Liver (tissue), 9 donors: ENCODE results near the gene MAPK1. TPM values are rescaled to one million over a fixed set of nuclear protein-coding genes. Genes with fewer than 3 reads are reported as not detected.

Experiments used
- DNase-seq: peaks from one replicate; pipeline ENCODE4 v3.0.0-alpha.2; 2017; ENCODE audit warnings: low spot score
- H3K27ac ChIP-seq, 2 donors: one replicate each; pipeline ENCODE4 v1.7.0; 2013; ENCODE audit warnings: inconsistent platforms in 2 of 2, low read length in 2 of 2, control low read depth in 1 of 2, low read depth in 1 of 2, mild to moderate bottlenecking in 1 of 2
- H3K27me3 ChIP-seq, 4 donors: one replicate each; pipeline versions ENCODE4 v1.6.1 to v1.7.0; 2013; ENCODE audit warnings: low read length in 3 of 4, inconsistent platforms in 1 of 4, mild to moderate bottlenecking in 1 of 4, moderate library complexity in 1 of 4; ENCODE audit not compliant: control insufficient read depth in 4 of 4, insufficient read depth in 4 of 4
- H3K36me3 ChIP-seq, 4 donors: one replicate each; pipeline versions ENCODE4 v1.6.1 to v1.7.0; 2013; ENCODE audit warnings: low read length in 3 of 4, mild to moderate bottlenecking in 3 of 4, low read depth in 1 of 4, moderate library complexity in 1 of 4; ENCODE audit not compliant: control insufficient read depth in 4 of 4, insufficient read depth in 3 of 4
- H3K4me1 ChIP-seq, 4 donors: one replicate each; pipeline versions ENCODE4 v1.6.1 to v1.7.0; 2013; ENCODE audit warnings: low read length in 3 of 4, mild to moderate bottlenecking in 3 of 4, moderate library complexity in 1 of 4; ENCODE audit not compliant: control insufficient read depth in 4 of 4, insufficient read depth in 4 of 4
- H3K4me3 ChIP-seq, 3 donors: one replicate each; pipeline versions ENCODE4 v1.6.1 to v1.7.0; 2013; ENCODE audit warnings: low read length in 3 of 3, control low read depth in 1 of 3, low read depth in 1 of 3, mild to moderate bottlenecking in 1 of 3
- H3K9ac ChIP-seq, 2 donors: one replicate each; pipeline ENCODE4 v1.7.0; 2013; ENCODE audit warnings: low read length in 2 of 2, mild to moderate bottlenecking in 2 of 2, moderate library complexity in 2 of 2, control low read depth in 1 of 2, low read depth in 1 of 2
- H3K9me3 ChIP-seq, 4 donors: one replicate each; pipeline versions ENCODE4 v1.6.1 to v1.7.0; 2013; ENCODE audit warnings: low read length in 3 of 4; ENCODE audit not compliant: control insufficient read depth in 4 of 4
- CTCF ChIP-seq: fragments of 150-350 bp; IDR thresholded peaks from 2 replicates; pipeline ENCODE4 v1.5.1; 2017; ENCODE audit warnings: improper control_type of control experiment, low read depth, low read length; ENCODE audit not compliant: missing input control
- EGR1 ChIP-seq, 2 donors: IDR thresholded peaks; 2 replicates each; pipeline ENCODE4 v1.6.1; 2016 to 2018; ENCODE audit warnings: antibody characterized with exemption in 2 of 2, low read depth in 2 of 2
- HNF4A ChIP-seq, 2 donors: conservative IDR thresholded peaks; 2 replicates each; pipeline ENCODE4 v1.6.1; 2016; ENCODE audit warnings: antibody characterized with exemption in 2 of 2, mild to moderate bottlenecking in 2 of 2
- HNF4G ChIP-seq: IDR thresholded peaks from 2 replicates; pipeline ENCODE4 v1.6.1; 2016; ENCODE audit warnings: antibody characterized with exemption
- JUND ChIP-seq, 2 donors: IDR thresholded peaks; 2 replicates each; pipeline ENCODE4 v1.6.1; 2016; ENCODE audit warnings: antibody characterized with exemption in 2 of 2
- MAX ChIP-seq: IDR thresholded peaks from 2 replicates; pipeline ENCODE4 v1.6.1; 2016; ENCODE audit warnings: antibody characterized with exemption
- REST ChIP-seq: IDR thresholded peaks from 2 replicates; pipeline ENCODE4 v1.6.1; 2016; ENCODE audit warnings: antibody characterized with exemption, mild to moderate bottlenecking
- RXRA ChIP-seq, 2 donors: IDR thresholded peaks; 2 replicates each; pipeline ENCODE4 v1.6.1; 2017 to 2018; ENCODE audit warnings: antibody characterized with exemption in 2 of 2, mild to moderate bottlenecking in 1 of 2
- SP1 ChIP-seq: IDR thresholded peaks from 2 replicates; pipeline ENCODE4 v1.6.1; 2018; ENCODE audit warnings: antibody characterized with exemption, mild to moderate bottlenecking
- TAF1 ChIP-seq: conservative IDR thresholded peaks from 2 replicates; pipeline ENCODE4 v1.6.1; 2016; ENCODE audit warnings: antibody characterized with exemption, mild to moderate bottlenecking
- ZBTB33 ChIP-seq: IDR thresholded peaks from 2 replicates; pipeline ENCODE4 v1.6.1; 2016; ENCODE audit warnings: antibody characterized with exemption
- WGBS: extraction: QIAGEN DNeasy Blood & Tissue Kit; methylation state at CpG from one replicate; pipeline ENCODE4 v1.1.7; 2013; 5-methylcytosine and 5-hydroxymethylcytosine counted together
- polyA plus RNA-seq, 2 donors: library from polyadenylated mRNA; stranded (reverse) in 1 of 2; unstranded in 1 of 2; fragments of 200-250 nt in 1 of 2; fragments of >200 nt in 1 of 2; fragmentation: Nextera tagmentation in 1 of 2; extraction: Ambion mirVana in 1 of 2; gene quantifications; one replicate each; pipeline versions ENCODE4 v1.2.1 to v1.2.3, GENCODE V29; 2013 to 2015
- total RNA-seq, 2 donors: library from RNA; depleted of rRNA; stranded (reverse); fragments of >200 nt; gene quantifications; one replicate each; pipeline ENCODE4 v1.2.3, GENCODE V29; 2014
- TF ChIP-seq, protein P1 (sequence below): IDR thresholded peaks from 2 replicates; pipeline ENCODE4 v1.6.1; 2016; ENCODE audit warnings: antibody characterized with exemption
- donor health status: healthy.
- donor health status: healthy.
- donor health status: healthy.
- donor health status: healthy.
- donor health status: healthy.

The MAPK1 gene
- total and polyA plus RNA-seq, 4 donors, result 8.3 to 31.8 (median 22.8) TPM

DNA sequence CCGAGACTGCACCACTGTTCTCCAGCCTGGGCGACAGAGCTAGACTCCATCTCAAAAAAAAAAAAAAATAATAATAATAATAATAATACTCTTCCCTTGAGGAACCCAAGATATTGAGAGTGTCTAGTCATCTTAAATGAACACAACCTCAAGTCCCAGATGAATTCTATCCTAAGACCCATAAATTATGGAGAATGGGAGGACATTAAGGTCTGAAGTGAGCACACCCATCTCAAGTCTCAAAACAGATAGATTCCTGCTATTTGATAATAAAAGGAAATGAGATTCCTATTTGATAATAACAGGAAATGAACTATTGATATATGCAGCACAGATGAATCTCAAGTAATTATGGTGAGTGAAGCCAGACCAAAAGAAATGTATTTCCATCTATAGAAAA lies 51.5 kb downstream of the MAPK1 start:
- H3K9ac ChIP-seq, result no peak overlapping the region
- no peak overlapping the region for H3K4me3 ChIP-seq
- H3K36me3 ChIP-seq, result no peaks in the 10 kb centered on the region
- no peak for DNase-seq
- H3K9me3 ChIP-seq, result no peaks in the 10 kb centered on the region
- peaks cover 3 to 6% (median 3%) of the 10 kb centered on the region in 4 donors for H3K4me1 ChIP-seq
- TF ChIP-seq SP1, result no peak
- no peak for TF ChIP-seq ZBTB33
- no peak for TF ChIP-seq JUND (IDR thresholded peaks at IDR 0.05)
- no peak for TF ChIP-seq TAF1
- TF ChIP-seq REST, result no peak
- TF ChIP-seq EGR1 (IDR thresholded peaks at IDR 0.05; ENCODE audit: low read depth in 2 of 2), result no peak
- TF ChIP-seq RXRA (IDR thresholded peaks at IDR 0.05), result no peak
- no peak for TF ChIP-seq CTCF
- no peak for TF ChIP-seq HNF4A (conservative IDR thresholded peaks at IDR 0.05)
- TF ChIP-seq HNF4G, result no peak
- H3K27me3 ChIP-seq, result no peaks in the 10 kb centered on the region
- H3K27ac ChIP-seq, result peak overlapping the region; percentile 42 to 65
- WGBS, result 98% methylated on average over 2 of the region's 2 CpGs

- Histone ChIP-seq H3K9ac (no peak overlapping the region), H3K27ac (no peak overlapping the region), H3K4me1 (peaks cover 3 to 6% (median 3%) of the 10 kb centered on the region in 4 donors), H3K36me3 (no peaks in the 10 kb centered on the region), H3K9me3 (no peaks in the 10 kb centered on the region), H3K4me3 (no peak overlapping the region), H3K27me3 (no peaks in the 10 kb centered on the region)
- no peak for DNase-seq
- TF ChIP-seq HNF4A (conservative IDR thresholded peaks at IDR 0.05) (no peak), MAX (no peak)
- TF ChIP-seq, protein P1, sequence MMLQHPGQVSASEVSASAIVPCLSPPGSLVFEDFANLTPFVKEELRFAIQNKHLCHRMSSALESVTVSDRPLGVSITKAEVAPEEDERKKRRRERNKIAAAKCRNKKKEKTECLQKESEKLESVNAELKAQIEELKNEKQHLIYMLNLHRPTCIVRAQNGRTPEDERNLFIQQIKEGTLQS, result no peak
- WGBS, result 98% methylated on average over 3 of the region's 3 CpGs
Observed at GRCh38 chr22:21815357-21815756, 52.1 kb downstream of the MAPK1 start.
